Measurements from ENCODE around the gene GSX2.

DNA sequence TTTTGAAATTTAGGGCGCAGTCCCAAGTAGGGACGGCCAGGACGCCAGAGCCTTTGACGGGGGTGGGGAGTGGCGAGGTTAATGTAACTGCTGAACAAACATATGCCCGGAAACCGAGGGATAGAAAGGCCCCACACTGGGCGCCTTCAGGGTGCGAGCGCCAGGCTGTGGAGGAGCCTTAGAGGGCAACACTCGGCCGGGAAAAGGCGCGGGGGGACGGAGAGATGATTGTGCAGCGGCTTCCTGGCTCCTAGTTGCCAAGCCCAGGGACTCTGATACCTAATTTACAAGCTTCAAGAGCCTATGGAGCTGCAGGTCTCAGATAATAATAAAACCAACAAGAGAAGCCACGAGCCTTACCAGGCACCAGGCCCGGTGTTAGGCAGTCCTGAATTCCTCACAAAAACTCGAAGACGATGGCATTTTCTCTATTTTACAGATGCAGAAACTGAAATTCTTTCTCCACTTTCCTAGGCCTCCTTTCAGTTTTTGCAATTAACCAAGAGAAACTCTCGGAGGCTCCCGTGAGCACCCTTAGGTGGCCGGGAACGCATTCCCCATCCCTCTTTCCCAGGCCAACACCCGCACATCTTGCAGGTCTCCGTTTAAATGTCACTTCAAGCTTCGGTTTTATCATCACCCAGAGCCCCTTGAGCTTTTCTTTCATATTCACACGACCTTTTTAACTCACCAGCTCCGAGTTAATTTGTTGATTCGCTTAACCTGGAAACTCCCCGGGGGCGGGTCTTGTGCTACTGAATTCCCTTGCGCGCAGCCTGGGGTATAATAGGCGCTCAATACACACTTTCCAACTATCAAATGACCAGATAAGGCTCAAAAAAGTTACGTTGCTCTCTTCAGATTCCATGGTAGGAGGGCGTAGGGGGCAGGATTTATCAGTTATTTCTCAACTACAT is 6.4 kb upstream of the GSX2 start:
- TF ChIP-seq, protein P1, sequence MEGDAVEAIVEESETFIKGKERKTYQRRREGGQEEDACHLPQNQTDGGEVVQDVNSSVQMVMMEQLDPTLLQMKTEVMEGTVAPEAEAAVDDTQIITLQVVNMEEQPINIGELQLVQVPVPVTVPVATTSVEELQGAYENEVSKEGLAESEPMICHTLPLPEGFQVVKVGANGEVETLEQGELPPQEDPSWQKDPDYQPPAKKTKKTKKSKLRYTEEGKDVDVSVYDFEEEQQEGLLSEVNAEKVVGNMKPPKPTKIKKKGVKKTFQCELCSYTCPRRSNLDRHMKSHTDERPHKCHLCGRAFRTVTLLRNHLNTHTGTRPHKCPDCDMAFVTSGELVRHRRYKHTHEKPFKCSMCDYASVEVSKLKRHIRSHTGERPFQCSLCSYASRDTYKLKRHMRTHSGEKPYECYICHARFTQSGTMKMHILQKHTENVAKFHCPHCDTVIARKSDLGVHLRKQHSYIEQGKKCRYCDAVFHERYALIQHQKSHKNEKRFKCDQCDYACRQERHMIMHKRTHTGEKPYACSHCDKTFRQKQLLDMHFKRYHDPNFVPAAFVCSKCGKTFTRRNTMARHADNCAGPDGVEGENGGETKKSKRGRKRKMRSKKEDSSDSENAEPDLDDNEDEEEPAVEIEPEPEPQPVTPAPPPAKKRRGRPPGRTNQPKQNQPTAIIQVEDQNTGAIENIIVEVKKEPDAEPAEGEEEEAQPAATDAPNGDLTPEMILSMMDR (conservative IDR thresholded peaks at IDR 0.05; ENCODE audit: low read depth, low read length): no peak
- TF ChIP-seq POLR2A (IDR thresholded peaks at IDR 0.05; ENCODE audit: low read depth, low read length) (no peak), SMC3 (IDR thresholded peaks at IDR 0.05; ENCODE audit: low read depth, low read length) (no peak), MXI1 (IDR thresholded peaks at IDR 0.05; ENCODE audit: borderline replicate concordance, low read depth, low read length) (no peak), MAFK (IDR thresholded peaks at IDR 0.05; ENCODE audit: low read depth, low read length) (no peak), BHLHE40 (IDR thresholded peaks at IDR 0.05; ENCODE audit: low read depth, low read length) (no peak), CEBPB (IDR thresholded peaks at IDR 0.05; ENCODE audit: low read depth, low read length) (no peak), CHD1 (IDR thresholded peaks at IDR 0.05; ENCODE audit: low read depth, low read length) (no peak), RFX5 (IDR thresholded peaks at IDR 0.05; ENCODE audit: low read depth, low read length) (no peak)
- TF ChIP-seq, protein P2, sequence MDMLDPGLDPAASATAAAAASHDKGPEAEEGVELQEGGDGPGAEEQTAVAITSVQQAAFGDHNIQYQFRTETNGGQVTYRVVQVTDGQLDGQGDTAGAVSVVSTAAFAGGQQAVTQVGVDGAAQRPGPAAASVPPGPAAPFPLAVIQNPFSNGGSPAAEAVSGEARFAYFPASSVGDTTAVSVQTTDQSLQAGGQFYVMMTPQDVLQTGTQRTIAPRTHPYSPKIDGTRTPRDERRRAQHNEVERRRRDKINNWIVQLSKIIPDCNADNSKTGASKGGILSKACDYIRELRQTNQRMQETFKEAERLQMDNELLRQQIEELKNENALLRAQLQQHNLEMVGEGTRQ (IDR thresholded peaks at IDR 0.05; ENCODE audit: low read depth, low read length): no peak
- TF ChIP-seq, protein P3, sequence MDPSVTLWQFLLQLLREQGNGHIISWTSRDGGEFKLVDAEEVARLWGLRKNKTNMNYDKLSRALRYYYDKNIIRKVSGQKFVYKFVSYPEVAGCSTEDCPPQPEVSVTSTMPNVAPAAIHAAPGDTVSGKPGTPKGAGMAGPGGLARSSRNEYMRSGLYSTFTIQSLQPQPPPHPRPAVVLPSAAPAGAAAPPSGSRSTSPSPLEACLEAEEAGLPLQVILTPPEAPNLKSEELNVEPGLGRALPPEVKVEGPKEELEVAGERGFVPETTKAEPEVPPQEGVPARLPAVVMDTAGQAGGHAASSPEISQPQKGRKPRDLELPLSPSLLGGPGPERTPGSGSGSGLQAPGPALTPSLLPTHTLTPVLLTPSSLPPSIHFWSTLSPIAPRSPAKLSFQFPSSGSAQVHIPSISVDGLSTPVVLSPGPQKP (IDR thresholded peaks at IDR 0.05; ENCODE audit: borderline replicate concordance, low read depth, low read length): no peak

All from IMR-90 (cell line).